A673 (cell line): ENCODE measurements around the gene RSBN1. TPM values are rescaled to one million over a fixed set of nuclear protein-coding genes. Genes with fewer than 3 reads are reported as not detected.

Experiments
- BruUV-seq: library from RNA; stranded (reverse); fragments of 400-500 nt; replicated peaks from 2 replicates; lab custom pipeline; 2021; lab: Mats Ljungman, UMichigan
- CTCF ChIA-PET: fragments of 300-600 bp; sonication (Branson Sonifier 250); formaldehyde crosslinking; loops from one replicate; lab custom pipeline; 2022; ENCODE audit warnings: antibody characterized with exemption; lab: Charles Lee
- POLR2A ChIA-PET: fragments of 300-600 bp; sonication (Branson Sonifier 250); formaldehyde crosslinking; loops from one replicate; lab custom pipeline; 2022; ENCODE audit warnings: antibody characterized with exemption; ENCODE audit not compliant: low non-redundant PET; lab: Charles Lee
- DNase-seq: peaks from one replicate; pipeline ENCODE4 v3.0.0-alpha.2; 2015; ENCODE audit warnings: low spot score
- H3K27ac ChIP-seq: fragments of 200-600 bp; sonication (generic); 2 replicates; pipeline ENCODE4 v1.5.1; 2016; ENCODE audit warnings: mixed run types, low read depth, mild to moderate bottlenecking, mixed read lengths, antibody characterized with exemption, low read length; ENCODE audit not compliant: poor library complexity, severe bottlenecking
- H3K27me3 ChIP-seq: fragments of 200-600 bp; sonication (generic); replicated peaks from 2 replicates; pipeline ENCODE4 v1.6.1; 2017; ENCODE audit warnings: mixed run types, low read depth, mild to moderate bottlenecking, mixed read lengths, antibody characterized with exemption, low read length; ENCODE audit not compliant: insufficient read depth, poor library complexity
- H3K36me3 ChIP-seq: fragments of 200-600 bp; sonication (generic); 2 replicates; pipeline ENCODE4 v1.6.1; 2016; ENCODE audit warnings: mixed run types, mild to moderate bottlenecking, mixed read lengths, antibody characterized with exemption, low read length; ENCODE audit not compliant: insufficient read depth, poor library complexity, severe bottlenecking
- H3K4me1 ChIP-seq: fragments of 200-600 bp; sonication (generic); 2 replicates; pipeline ENCODE4 v1.6.1; 2017; ENCODE audit warnings: mixed run types, mild to moderate bottlenecking, mixed read lengths, antibody characterized with exemption, low read length; ENCODE audit not compliant: insufficient read depth, poor library complexity, severe bottlenecking
- H3K4me3 ChIP-seq: fragments of 200-600 bp; sonication (generic); 2 replicates; pipeline ENCODE4 v1.5.1; 2016; ENCODE audit warnings: low read depth, mixed run types, mild to moderate bottlenecking, mixed read lengths, low read length; ENCODE audit not compliant: poor library complexity, severe bottlenecking
- H3K9me3 ChIP-seq: fragments of 200-600 bp; sonication (generic); 2 replicates; pipeline ENCODE4 v1.6.1; 2016; ENCODE audit warnings: mixed run types, low read depth, mild to moderate bottlenecking, mixed read lengths, antibody characterized with exemption, low read length; ENCODE audit not compliant: poor library complexity, severe bottlenecking
- EZH2 ChIP-seq: fragments of 200-600 bp; sonication (generic); IDR thresholded peaks from 2 replicates; pipeline ENCODE4 v1.6.1; 2017; ENCODE audit warnings: borderline replicate concordance, low read depth, mild to moderate bottlenecking, mixed read lengths, antibody characterized with exemption, low read length; ENCODE audit not compliant: poor library complexity, severe bottlenecking
- intact Hi-C: fragments of 100-400 bp; cut with micrococcal nuclease; formaldehyde crosslinking; loops from one replicate; pipeline ENCODE4 v1.10.0; 2022; ENCODE audit not compliant: unreplicated experiment
- total RNA-seq: library from RNA; stranded (reverse); gene quantifications from 2 replicates; pipeline ENCODE4 v1.2.3, GENCODE V29; 2021
- TF ChIP-seq, protein P1 (sequence below): fragments of 300-800, 200-600 bp; sonication (generic); conservative IDR thresholded peaks from 2 replicates; pipeline ENCODE4 v1.5.1; 2017; ENCODE audit warnings: low read depth, mild to moderate bottlenecking, antibody characterized with exemption, low read length, moderate library complexity, mixed read lengths

Gene RSBN1
- total RNA-seq, 1 experiment from 2014 or later = 18.3 TPM

DNA sequence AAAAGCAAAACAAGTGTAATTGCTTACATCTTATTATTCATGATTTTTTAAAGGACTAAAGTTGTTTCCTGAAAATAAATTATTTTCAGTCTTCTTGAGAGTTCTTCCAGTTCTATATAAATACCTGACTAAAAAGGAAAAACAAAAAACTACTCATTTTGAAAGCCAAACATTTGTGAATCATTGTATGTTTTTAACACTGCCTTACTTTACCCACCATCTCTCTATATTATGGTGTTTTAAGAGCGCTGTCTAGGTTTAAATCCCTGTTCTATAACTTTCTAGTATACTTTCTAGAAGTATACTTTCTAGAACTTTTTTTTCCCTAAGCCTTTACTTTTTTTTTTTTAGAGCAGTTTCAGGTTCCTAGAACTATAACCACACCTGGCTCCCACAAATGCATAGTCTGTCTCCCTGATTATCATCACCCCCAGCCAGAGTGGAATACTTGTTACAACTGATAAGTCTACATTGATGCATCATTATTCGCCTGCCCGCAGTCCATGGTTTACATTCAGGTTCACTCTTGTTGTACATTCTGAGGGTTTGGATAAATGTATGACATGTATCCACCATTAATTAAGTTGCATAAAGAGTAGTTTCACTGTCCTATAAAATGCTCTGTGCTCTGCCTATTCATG, 9.8 kb downstream of the RSBN1 start:
- no peak overlapping the region for H3K27ac ChIP-seq
- CTCF ChIA-PET = no interaction called here
- no peak for DNase-seq
- POLR2A ChIA-PET = no interaction called here
- H3K4me1 ChIP-seq = peaks cover 6% of the 10 kb centered on the region
- TF ChIP-seq, protein P1, sequence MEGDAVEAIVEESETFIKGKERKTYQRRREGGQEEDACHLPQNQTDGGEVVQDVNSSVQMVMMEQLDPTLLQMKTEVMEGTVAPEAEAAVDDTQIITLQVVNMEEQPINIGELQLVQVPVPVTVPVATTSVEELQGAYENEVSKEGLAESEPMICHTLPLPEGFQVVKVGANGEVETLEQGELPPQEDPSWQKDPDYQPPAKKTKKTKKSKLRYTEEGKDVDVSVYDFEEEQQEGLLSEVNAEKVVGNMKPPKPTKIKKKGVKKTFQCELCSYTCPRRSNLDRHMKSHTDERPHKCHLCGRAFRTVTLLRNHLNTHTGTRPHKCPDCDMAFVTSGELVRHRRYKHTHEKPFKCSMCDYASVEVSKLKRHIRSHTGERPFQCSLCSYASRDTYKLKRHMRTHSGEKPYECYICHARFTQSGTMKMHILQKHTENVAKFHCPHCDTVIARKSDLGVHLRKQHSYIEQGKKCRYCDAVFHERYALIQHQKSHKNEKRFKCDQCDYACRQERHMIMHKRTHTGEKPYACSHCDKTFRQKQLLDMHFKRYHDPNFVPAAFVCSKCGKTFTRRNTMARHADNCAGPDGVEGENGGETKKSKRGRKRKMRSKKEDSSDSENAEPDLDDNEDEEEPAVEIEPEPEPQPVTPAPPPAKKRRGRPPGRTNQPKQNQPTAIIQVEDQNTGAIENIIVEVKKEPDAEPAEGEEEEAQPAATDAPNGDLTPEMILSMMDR = no peak
- TF ChIP-seq EZH2 = no peak
- H3K27me3 ChIP-seq = no peaks in the 10 kb centered on the region
- H3K4me3 ChIP-seq = no peak overlapping the region
- H3K36me3 ChIP-seq = no peaks in the 10 kb centered on the region
- BruUV-seq = no TSS peak
- H3K9me3 ChIP-seq = no peaks in the 10 kb centered on the region
- intact Hi-C loops = no loop called here

DNA sequence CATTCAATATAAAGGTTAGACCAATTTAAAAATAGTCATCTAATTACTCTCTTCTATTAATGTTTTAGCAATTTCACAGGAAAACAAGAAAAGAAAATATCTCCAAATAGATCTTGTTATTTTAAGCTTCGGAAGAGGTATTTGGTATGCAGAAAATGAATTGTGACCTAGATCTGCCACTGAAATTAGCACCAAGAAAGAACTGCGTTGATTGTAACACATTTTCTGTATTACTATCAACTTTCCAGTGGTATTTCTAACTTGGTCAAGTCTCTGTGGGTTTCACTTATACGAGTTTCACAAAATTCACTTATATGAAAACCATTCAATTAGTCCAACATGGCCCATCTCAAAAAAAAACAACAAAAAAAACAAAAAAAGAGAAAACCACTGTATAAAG, 11.8 kb downstream of the RSBN1 start:
- Histone ChIP-seq H3K36me3 (peaks cover 11% of the 10 kb centered on the region), H3K27me3 (no peaks in the 10 kb centered on the region), H3K4me1 (peaks cover 6% of the 10 kb centered on the region), H3K27ac (no peak overlapping the region), H3K4me3 (no peak overlapping the region), H3K9me3 (no peaks in the 10 kb centered on the region)
- ChIA-PET POLR2A (no interaction called here), CTCF (no interaction called here)
- DNase-seq = no peak
- intact Hi-C loops = no loop called here
- no TSS peak for BruUV-seq
- TF ChIP-seq EZH2 = no peak
- TF ChIP-seq, protein P1 = no peak

DNA sequence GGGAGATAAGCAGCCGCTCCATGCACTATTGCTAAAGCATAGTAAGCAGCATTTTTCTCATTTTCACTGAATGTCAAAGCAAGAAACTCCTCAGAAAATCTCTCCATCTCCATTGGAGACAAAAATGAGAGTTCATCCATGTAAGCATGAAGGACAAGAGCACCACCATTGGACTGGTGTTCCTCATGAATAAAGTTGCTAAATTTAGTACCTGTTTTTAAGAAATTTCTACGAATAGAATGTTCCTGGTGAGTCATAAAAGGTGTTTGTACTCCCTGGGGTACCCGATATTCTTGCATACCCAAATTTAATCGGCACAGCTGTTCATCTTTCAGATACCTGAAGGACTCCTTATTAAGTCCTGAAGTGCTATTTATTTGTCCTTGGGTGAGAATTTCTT, 14.8 kb downstream of the RSBN1 start:
- CTCF ChIA-PET = no interaction called here
- Histone ChIP-seq H3K27me3 (no peaks in the 10 kb centered on the region), H3K4me3 (no peak overlapping the region), H3K9me3 (no peaks in the 10 kb centered on the region), H3K36me3 (peaks cover 13% of the 10 kb centered on the region), H3K27ac (no peak overlapping the region), H3K4me1 (no peaks in the 10 kb centered on the region)
- POLR2A ChIA-PET = no interaction called here
- no TSS peak for BruUV-seq
- TF ChIP-seq, protein P1 = no peak
- TF ChIP-seq EZH2 = no peak
- DNase-seq = no peak
- intact Hi-C loops = no loop called here
